HG02885 (cell line): ENCODE measurements around the gene HLA-DQA2.
"Not testable (repeated sequence)": the region's sequence is repeated elsewhere in the genome, so short reads cannot be mapped to it uniquely, and the experiment has no call there.

ENCODE experiments used
- ATAC-seq: cut with Tn5 transposase; IDR thresholded peaks from one replicate; pipeline ENCODE4 v1.9.1; 2021; ENCODE audit warnings: mild to moderate bottlenecking; ENCODE audit not compliant: unreplicated experiment, poor library complexity

HLA-DQA2 gene

GRCh38 chr6:32774426-32774825 lies 33.2 kb downstream of the HLA-DQA2 start:
- no peak for ATAC-seq

DNA sequence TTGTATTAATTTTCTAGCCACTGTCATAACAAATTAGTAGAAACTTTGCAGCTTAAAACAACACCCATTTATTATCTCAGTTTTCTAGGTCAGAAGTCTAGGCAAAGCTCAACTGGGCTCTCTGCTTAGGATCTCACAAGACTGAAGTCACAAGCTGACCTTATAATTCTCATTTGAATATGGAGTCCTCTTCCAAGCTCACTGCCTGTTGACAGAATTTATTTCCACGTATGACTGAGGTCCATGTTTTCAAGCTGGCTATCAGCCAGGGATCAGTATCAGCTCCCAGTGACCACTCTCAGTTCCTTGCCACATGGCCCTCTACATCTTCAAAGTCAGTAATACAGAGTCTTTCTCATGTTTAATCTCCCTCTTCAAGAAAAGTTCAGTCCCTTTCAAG lies 33.9 kb downstream of the HLA-DQA2 start:
- no peak for ATAC-seq

DNA sequence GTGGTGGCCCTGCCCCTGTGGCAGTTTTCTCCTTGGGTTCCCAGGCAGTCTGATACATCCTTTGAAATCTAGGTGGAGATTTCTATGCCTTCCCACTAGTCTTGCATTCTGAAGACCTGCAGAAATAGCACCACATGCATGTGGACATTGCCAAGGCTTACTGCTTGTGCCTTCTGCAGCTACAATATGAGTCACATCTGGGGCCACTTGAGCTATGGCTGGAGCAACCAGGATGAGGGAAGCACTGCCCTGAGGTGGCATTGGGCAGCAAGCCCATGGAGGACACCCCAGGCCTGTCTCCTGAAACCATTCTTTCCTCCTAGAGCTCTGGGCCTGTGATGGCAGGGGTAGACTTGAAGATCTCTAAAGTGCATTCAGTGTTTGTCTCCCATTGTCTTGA lies 37.8 kb downstream of the HLA-DQA2 start:
- no peak for ATAC-seq

DNA sequence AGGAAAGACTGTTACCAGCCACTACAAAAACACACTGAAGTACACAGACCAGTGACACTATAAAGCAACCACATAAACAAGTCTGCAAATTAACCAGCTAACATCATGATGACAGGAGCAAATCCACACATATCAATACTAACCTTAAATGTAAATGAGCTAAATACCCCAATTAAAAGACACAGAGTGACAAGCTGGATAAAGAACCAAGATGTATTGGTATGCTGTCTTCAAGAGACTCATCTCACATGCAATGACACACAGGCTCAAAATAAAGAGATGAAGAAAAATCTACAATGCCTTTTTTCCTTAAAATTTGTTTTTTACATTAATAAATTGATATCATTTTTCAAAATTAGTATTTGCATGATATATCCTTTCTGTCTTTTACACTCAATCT lies 41.7 kb downstream of the HLA-DQA2 start:
- not testable (repeated sequence) for ATAC-seq

DNA sequence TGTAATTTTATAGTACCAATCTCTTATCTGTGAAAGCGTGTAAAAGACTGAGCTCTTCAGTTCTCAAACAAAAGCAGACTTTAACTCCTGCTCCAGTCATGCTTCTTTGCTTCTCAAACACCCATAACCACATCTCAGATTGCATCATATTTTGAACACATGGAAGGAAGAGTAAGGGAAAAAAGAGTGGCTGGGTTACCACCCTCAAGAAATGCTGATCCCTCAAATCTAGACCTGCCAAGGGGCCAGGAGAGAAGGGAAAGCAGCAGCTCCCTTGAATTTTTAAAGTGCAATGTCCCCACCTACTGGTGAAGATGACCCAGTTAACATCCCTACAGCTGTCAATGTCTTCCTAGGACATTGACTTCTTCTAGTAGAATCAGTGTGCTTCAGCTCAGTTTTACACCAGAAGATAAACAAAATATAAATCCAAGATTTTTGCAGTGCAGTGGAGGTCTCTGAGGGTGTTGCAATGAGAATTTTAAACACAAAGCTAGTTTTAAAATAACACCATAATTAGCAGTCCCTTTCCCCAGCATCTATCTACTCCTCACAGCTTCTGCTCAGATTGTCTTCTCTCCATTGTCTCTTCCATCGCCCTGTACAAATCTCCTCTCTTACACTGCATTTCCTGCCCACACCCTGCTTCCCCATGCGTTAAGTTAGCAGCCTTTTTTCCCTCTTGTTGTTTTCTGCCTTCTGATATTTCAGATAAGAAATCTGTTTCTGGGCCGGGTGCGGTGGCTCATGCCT lies 44.8 kb downstream of the HLA-DQA2 start:
- ATAC-seq: no peak

- ATAC-seq: no peak
Measured at GRCh38 chr6:32790306-32790705, 49.1 kb downstream of the HLA-DQA2 start.

DNA sequence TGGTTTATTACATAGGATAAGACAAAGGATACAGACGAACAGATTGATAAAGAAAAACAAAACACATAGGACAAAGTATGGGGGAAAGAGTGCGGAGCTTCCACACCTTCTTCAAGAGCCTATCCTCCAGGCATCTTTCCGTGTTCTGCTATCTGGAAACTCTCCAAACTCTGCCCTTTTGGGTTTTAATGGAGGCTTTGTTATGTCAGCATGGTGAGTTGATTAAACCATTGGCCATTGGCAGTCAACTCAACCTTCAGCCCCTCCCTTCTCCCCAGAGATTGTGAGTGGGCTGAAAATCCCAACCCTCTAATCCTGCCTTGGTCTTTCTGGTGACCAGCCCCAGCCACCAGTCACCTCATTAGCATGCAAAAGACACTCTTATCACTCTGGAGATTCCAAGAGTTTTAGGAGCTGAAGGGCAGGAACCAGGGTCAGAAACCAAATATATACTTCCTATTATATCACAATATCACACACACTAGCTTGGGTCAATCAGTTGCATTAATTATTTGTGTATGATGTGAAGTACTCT lies 51.8 kb downstream of the HLA-DQA2 start:
- no peak for ATAC-seq

- ATAC-seq: no peak
Measured at GRCh38 chr6:32794510-32794909, 53.3 kb downstream of the HLA-DQA2 start.
